Epithelial cell of esophagus (primary cell): ENCODE measurements around the gene RASSF3.

Experiments used
- DNase-seq: peaks from one replicate; pipeline ENCODE4 v3.0.0; 2010; ENCODE audit warnings: low read depth
- H3K4me3 ChIP-seq: 2 replicates; pipeline ENCODE4 v1.5.1; 2011; ENCODE audit warnings: mild to moderate bottlenecking, low read length, control low read depth
- TF ChIP-seq, protein P1 (sequence below): IDR thresholded peaks from 2 replicates; pipeline ENCODE4 v1.5.1; 2011; ENCODE audit warnings: low read depth, mild to moderate bottlenecking, low read length, control low read depth, inconsistent platforms; ENCODE audit not compliant: insufficient read depth; ENCODE audit errors: missing control alignments

RASSF3 gene

DNA sequence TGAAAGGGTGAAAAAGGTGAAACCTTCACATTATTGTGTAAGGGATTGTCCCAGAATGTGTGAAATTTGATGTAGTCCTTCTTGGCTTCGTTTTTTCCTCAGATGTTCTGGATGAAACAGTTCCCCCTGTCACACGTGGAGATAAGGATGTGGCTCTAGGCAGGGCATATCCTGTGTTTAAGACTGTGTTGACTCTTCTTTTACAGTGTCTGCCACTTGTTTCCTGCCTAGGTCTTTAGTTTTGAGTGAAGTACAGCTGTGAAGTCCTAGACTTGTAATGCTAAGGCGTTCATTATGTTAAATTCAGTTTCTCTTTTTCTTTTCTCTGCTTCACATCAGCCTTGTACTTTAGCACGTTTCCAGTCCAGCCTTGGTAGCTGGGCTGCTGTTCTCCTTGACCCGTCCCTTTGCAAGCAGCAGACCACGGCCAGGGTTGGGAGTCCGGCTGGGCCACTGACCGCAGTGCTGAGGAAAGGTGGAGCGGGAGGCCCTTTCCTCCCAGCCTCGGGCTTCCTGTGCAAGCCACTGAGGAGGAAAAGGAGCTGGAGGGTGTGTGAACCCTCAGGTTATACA is 59.1 kb downstream of the RASSF3 start:
- TF ChIP-seq, protein P1, sequence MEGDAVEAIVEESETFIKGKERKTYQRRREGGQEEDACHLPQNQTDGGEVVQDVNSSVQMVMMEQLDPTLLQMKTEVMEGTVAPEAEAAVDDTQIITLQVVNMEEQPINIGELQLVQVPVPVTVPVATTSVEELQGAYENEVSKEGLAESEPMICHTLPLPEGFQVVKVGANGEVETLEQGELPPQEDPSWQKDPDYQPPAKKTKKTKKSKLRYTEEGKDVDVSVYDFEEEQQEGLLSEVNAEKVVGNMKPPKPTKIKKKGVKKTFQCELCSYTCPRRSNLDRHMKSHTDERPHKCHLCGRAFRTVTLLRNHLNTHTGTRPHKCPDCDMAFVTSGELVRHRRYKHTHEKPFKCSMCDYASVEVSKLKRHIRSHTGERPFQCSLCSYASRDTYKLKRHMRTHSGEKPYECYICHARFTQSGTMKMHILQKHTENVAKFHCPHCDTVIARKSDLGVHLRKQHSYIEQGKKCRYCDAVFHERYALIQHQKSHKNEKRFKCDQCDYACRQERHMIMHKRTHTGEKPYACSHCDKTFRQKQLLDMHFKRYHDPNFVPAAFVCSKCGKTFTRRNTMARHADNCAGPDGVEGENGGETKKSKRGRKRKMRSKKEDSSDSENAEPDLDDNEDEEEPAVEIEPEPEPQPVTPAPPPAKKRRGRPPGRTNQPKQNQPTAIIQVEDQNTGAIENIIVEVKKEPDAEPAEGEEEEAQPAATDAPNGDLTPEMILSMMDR: no peak
- DNase-seq: no peak
- no peak overlapping the region for H3K4me3 ChIP-seq

DNA sequence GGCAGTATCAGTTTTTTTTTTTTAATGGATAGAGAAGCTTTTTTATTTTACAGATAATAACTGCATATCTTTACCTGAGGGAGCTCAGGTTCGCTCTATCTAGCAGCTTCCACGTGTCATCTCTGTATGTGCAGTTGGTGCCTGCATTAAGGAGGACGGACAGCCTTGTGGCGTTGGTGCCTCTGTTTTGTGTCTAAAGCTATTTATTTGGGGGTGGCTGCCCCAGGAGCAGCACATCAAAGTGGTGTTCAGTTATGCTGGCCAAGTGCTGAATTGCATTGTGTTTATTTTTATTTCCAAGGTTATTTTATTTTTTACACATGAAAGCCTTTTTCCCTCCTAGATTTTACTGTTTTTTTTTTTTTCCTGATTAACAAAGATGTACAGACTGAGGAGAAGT is 59.7 kb downstream of the RASSF3 start:
- no peak overlapping the region for H3K4me3 ChIP-seq
- DNase-seq: no peak
- TF ChIP-seq, protein P1: no peak

DNA sequence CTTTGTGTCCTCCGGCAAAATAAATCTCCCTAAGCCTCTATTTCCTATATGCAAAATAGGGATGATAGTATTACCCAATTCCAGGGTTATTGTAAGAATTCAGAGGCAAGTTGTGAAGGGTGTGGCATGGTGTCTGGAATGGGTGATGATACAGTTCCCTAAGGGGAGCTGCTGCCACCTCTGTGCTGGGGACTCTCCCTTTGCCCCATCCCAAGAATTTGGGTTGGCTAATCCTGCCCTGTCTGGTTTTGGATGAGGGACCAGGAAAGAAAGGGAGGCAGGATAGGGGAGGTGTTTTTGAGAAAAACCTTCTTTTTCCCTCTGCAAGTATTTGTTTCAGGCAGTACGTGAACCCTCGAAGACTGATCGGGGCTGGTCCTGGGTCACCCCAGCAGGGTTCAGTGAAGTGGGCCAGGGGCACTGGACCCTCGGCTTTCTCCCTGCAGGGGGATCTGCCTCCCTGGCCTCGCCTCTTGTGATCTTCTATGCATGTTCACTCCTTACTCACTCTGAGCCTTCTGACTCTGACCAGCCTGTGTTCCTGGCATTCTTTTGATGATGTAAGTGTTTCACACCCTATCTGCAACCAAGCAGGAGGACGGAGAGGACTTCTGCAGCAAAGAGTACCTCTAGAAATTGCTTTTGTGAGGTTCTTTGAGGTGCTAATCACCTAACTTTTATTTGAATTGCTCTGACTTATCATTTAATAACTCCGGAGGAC is 60.8 kb downstream of the RASSF3 start:
- peak; percentile 90 for DNase-seq
- no peak overlapping the region for H3K4me3 ChIP-seq
- TF ChIP-seq, protein P1: no peak

DNA sequence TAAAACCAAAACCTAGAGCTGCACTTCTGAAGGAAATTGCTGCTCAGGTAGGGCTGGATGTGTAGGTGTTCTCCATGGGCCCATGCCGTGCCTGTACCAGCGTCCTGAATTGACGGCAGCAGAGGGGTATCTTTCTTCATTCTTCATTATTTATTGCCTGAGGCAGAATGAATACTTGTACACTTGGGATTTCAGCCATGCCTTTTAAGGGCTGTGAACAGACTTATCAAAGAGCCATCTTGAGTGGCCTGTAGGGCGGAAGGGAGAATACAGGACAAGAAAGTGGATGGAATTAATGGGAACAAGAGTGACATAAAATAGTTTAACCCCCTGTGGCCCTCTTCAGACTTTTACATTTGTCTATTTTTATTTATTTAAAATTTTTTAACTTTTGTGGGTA is 61.4 kb downstream of the RASSF3 start:
- TF ChIP-seq, protein P1: no peak
- no peak overlapping the region for H3K4me3 ChIP-seq

DNA sequence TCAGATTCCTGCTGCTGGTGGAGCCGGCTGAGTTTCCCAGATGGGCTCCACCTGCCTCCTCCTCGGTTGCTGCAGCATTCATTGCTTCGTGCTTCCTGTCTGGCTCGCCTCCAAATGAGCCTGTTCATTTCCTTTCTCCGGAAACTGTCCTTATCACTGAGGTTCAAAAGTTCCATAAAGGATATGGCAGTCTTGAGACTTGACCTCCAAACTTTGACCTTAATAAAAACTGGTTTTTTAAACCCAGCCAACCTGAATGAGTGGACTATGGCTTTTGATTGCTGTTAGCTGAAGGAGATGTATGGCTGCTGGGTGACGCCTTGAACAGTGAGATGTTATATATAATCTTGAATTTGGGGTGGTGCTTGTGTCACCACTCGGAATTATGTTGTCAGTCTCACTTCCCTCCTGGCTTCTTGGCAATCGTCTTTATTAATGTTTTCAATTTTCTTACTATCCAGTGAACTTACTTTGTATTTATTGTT is 62.7 kb downstream of the RASSF3 start:
- peak; percentile 52 for DNase-seq
- TF ChIP-seq, protein P1: no peak
- no peak overlapping the region for H3K4me3 ChIP-seq

More for the DNA sequence above, 61.4 kb downstream of the RASSF3 start:
- no peak for DNase-seq

DNA sequence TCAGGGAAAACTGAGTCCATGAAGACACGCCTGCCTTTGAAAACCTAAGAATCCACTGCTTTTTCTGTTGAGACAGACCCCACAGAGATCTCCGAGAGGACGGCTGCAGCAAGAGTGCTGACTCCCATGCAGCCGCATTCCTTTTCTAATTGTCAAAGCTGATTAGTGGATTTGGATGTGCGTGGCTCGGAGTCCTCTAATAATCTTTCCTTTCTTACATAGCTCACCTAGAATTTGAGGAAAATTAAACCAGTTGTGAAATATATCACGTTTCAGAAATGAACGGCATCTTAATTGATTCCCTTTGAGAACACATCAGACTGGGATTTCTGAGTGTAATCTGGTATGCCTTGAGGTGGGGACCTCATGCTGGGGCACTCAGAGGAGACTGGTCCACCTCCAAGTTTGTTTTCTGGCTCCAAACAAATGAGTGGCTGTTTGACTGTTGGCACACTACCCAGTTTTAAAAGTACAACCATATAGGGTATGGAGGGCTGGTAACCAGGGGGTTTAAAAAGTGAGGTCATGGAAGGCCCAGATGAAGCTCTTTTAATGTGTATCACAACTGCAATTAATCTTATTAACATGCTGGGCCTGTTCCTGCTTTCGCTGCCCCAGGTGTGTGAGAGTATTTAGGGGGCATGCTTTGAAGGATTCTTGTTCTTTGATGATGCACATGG is 63.3 kb downstream of the RASSF3 start:
- no peak overlapping the region for H3K4me3 ChIP-seq
- TF ChIP-seq, protein P1: no peak
- DNase-seq: no peak
